Neural cell (in vitro differentiated cells): ENCODE results near the gene MID1. TPM values are rescaled to one million over a fixed set of nuclear protein-coding genes. Genes with fewer than 3 reads are reported as not detected.

Source experiments
- H2AFZ ChIP-seq: fragments of 200-600, 300-800 bp; sonication (generic), shearing (Covaris generic); 2 replicates; pipeline ENCODE4 v1.6.0; 2014; ENCODE audit warnings: low read depth, mild to moderate bottlenecking, antibody characterized with exemption, low read length, moderate library complexity
- H3F3A ChIP-seq: fragments of 200-600 bp; shearing (Covaris generic); 2 replicates; pipeline ENCODE4 v1.6.1; 2016; ENCODE audit warnings: mild to moderate bottlenecking, moderate library complexity, mixed read lengths, antibody characterized with exemption, low read length; ENCODE audit not compliant: insufficient read depth, poor library complexity, severe bottlenecking
- H3K27ac ChIP-seq: fragments of 200-600, 300-800 bp; sonication (generic), shearing (Covaris generic); 2 replicates; pipeline ENCODE4 v1.5.1; 2014; ENCODE audit warnings: mild to moderate bottlenecking, low read length, moderate library complexity
- H3K27me3 ChIP-seq: fragments of 300-800, 200-600 bp; sonication (generic), shearing (Covaris generic); 2 replicates; pipeline ENCODE4 v1.6.0; 2014; ENCODE audit warnings: mild to moderate bottlenecking, low read depth, low read length, moderate library complexity; ENCODE audit not compliant: insufficient read depth
- H3K36me3 ChIP-seq: fragments of 300-800, 200-600 bp; sonication (generic), shearing (Covaris generic); 2 replicates; pipeline ENCODE4 v1.5.1; 2014; ENCODE audit warnings: mild to moderate bottlenecking, antibody characterized with exemption, low read length, moderate library complexity; ENCODE audit not compliant: insufficient read depth
- H3K4me2 ChIP-seq: fragments of 300-800, 200-600 bp; sonication (generic), shearing (Covaris generic); 2 replicates; pipeline ENCODE4 v1.6.0; 2014; ENCODE audit warnings: mild to moderate bottlenecking, low read length
- H3K4me3 ChIP-seq: fragments of 300-800, 200-600 bp; sonication (generic), shearing (Covaris generic); 2 replicates; pipeline ENCODE4 v1.5.1; 2014; ENCODE audit warnings: mild to moderate bottlenecking, low read length, moderate library complexity
- H3K79me2 ChIP-seq: fragments of 200-600 bp; shearing (Covaris generic); replicated peaks from 2 replicates; pipeline ENCODE4 v1.6.0; 2014; ENCODE audit warnings: mild to moderate bottlenecking, low read length, moderate library complexity; ENCODE audit not compliant: insufficient read depth
- H3K9ac ChIP-seq: fragments of 300-800, 200-600 bp; sonication (generic), shearing (Covaris generic); 2 replicates; pipeline ENCODE4 v1.6.1; 2016; ENCODE audit warnings: mild to moderate bottlenecking, low read length, mixed read lengths
- H3K9me2 ChIP-seq: fragments of 200-600 bp; shearing (Covaris generic); 2 replicates; pipeline ENCODE4 v1.6.1; 2016; ENCODE audit warnings: mild to moderate bottlenecking, low read length, mixed read lengths; ENCODE audit not compliant: insufficient read depth
- H3K9me3 ChIP-seq: fragments of 200-600, 300-800 bp; sonication (generic), shearing (Covaris generic); 2 replicates; pipeline ENCODE4 v1.6.1; 2016; ENCODE audit warnings: mild to moderate bottlenecking, mixed run types, low read length, moderate library complexity, mixed read lengths
- H4K20me1 ChIP-seq: fragments of 200-600 bp; shearing (Covaris generic); 2 replicates; pipeline ENCODE4 v1.6.1; 2016; ENCODE audit warnings: mild to moderate bottlenecking, mixed run types; ENCODE audit not compliant: insufficient read depth
- EP300 ChIP-seq: fragments of 450-650 bp; conservative IDR thresholded peaks from 2 replicates; pipeline ENCODE4 v1.6.1; 2014; ENCODE audit warnings: antibody characterized with exemption, mild to moderate bottlenecking, moderate library complexity; ENCODE audit not compliant: poor library complexity, severe bottlenecking
- EZH2 ChIP-seq: fragments of 200-600, 300-800 bp; shearing (Covaris generic), sonication (generic); IDR thresholded peaks from 2 replicates; pipeline ENCODE4 v1.6.1; 2014; ENCODE audit warnings: antibody characterized with exemption, low read length, borderline replicate concordance, mild to moderate bottlenecking; ENCODE audit not compliant: insufficient read depth, poor library complexity, severe bottlenecking
- MXI1 ChIP-seq: fragments of 450-650 bp; conservative IDR thresholded peaks from 2 replicates; pipeline ENCODE4 v1.6.1; 2014; ENCODE audit warnings: antibody characterized with exemption, mild to moderate bottlenecking; ENCODE audit not compliant: poor library complexity, severe bottlenecking
- POLR2AphosphoS5 ChIP-seq: IDR thresholded peaks from 2 replicates; pipeline ENCODE4 v1.6.1; 2012
- RAD21 ChIP-seq: fragments of 450-650 bp; conservative IDR thresholded peaks from 2 replicates; pipeline ENCODE4 v1.6.1; 2014; ENCODE audit warnings: antibody characterized with exemption, mild to moderate bottlenecking, moderate library complexity
- SMC3 ChIP-seq: fragments of 450-650 bp; conservative IDR thresholded peaks from 2 replicates; pipeline ENCODE4 v1.6.1; 2014; ENCODE audit warnings: antibody characterized with exemption, mild to moderate bottlenecking, moderate library complexity; ENCODE audit not compliant: poor library complexity
- TAF1 ChIP-seq: IDR thresholded peaks from 2 replicates; pipeline ENCODE4 v1.6.1; 2012; ENCODE audit warnings: low read depth
- polyA plus RNA-seq: library from polyadenylated mRNA; depleted of rRNA; stranded (reverse); fragments of >200 nt; gene quantifications from 2 replicates; pipeline ENCODE4 v1.2.3, GENCODE V29; 2014
- TF ChIP-seq, protein P1 (sequence below): fragments of 450-650 bp; IDR thresholded peaks from 2 replicates; pipeline ENCODE4 v1.5.1; 2014; ENCODE audit warnings: antibody characterized with exemption, mild to moderate bottlenecking, moderate library complexity; ENCODE audit not compliant: poor library complexity, severe bottlenecking
- TF ChIP-seq, protein P2 (sequence below): IDR thresholded peaks from 2 replicates; pipeline ENCODE4 v1.6.1; 2012; ENCODE audit warnings: borderline replicate concordance

MID1 gene
- polyA plus RNA-seq, 1 donor from 2014 or later: 16.6 TPM

DNA sequence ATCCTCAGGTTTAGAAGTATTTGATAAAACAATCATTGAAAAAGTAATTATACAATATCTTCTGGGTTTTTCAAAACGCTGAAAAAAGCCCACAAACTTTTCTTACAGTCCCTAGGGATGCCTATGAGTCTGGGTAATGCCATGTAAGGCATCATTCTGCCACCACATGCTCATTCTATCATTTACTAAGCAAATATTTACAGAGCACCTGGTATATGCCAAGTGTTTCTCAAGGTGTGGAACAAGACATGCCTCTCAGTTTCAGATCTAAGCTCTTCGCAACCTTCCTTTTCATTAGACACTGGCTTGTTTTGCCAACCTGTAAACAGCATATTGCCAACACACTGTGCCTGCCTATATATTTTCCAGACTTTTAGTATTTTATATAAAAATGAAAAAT, 17.7 kb downstream of the MID1 start:
- H3F3A ChIP-seq: no peaks in the 10 kb centered on the region
- H3K9me3 ChIP-seq: no peaks in the 10 kb centered on the region
- no peaks in the 10 kb centered on the region for H3K27me3 ChIP-seq
- H3K27ac ChIP-seq: no peak overlapping the region
- no peak overlapping the region for H3K4me2 ChIP-seq
- no peaks in the 10 kb centered on the region for H4K20me1 ChIP-seq
- H3K4me3 ChIP-seq: no peak overlapping the region
- peaks cover 18% of the 10 kb centered on the region for H3K79me2 ChIP-seq
- H3K9ac ChIP-seq: no peak overlapping the region
- H3K36me3 ChIP-seq: no peaks in the 10 kb centered on the region
- H3K9me2 ChIP-seq: no peaks in the 10 kb centered on the region
- H2AFZ ChIP-seq: no peak overlapping the region
- TF ChIP-seq EZH2: no peak

DNA sequence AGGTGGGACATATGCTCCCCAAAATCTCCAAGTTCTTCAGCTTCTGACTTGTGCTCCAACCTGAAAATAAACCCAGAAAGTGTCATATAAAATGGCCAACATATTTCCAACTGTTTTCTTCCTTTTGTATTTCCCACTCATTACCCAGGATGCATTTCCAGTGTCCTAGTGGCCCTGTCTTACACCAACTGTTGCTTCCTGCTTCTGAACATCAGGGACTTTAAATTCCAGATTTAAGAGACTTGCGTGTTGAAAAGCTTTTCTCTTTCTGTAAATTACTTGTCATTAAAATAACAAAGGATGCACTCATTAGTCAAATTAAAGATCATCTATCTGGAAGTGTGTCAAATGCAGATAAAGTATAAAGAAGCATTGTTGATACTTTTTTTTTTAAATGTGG, 19.9 kb downstream of the MID1 start:
- peaks cover 9% of the 10 kb centered on the region for H3K79me2 ChIP-seq
- no peak overlapping the region for H3K9ac ChIP-seq
- H2AFZ ChIP-seq: no peak overlapping the region
- no peaks in the 10 kb centered on the region for H3K36me3 ChIP-seq
- H3K9me2 ChIP-seq: no peaks in the 10 kb centered on the region
- H4K20me1 ChIP-seq: no peaks in the 10 kb centered on the region
- H3K4me2 ChIP-seq: no peak overlapping the region
- no peak overlapping the region for H3K4me3 ChIP-seq
- H3K9me3 ChIP-seq: no peaks in the 10 kb centered on the region
- H3K27me3 ChIP-seq: no peaks in the 10 kb centered on the region
- TF ChIP-seq, protein P1, sequence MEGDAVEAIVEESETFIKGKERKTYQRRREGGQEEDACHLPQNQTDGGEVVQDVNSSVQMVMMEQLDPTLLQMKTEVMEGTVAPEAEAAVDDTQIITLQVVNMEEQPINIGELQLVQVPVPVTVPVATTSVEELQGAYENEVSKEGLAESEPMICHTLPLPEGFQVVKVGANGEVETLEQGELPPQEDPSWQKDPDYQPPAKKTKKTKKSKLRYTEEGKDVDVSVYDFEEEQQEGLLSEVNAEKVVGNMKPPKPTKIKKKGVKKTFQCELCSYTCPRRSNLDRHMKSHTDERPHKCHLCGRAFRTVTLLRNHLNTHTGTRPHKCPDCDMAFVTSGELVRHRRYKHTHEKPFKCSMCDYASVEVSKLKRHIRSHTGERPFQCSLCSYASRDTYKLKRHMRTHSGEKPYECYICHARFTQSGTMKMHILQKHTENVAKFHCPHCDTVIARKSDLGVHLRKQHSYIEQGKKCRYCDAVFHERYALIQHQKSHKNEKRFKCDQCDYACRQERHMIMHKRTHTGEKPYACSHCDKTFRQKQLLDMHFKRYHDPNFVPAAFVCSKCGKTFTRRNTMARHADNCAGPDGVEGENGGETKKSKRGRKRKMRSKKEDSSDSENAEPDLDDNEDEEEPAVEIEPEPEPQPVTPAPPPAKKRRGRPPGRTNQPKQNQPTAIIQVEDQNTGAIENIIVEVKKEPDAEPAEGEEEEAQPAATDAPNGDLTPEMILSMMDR: no peak
- TF ChIP-seq, protein P2, sequence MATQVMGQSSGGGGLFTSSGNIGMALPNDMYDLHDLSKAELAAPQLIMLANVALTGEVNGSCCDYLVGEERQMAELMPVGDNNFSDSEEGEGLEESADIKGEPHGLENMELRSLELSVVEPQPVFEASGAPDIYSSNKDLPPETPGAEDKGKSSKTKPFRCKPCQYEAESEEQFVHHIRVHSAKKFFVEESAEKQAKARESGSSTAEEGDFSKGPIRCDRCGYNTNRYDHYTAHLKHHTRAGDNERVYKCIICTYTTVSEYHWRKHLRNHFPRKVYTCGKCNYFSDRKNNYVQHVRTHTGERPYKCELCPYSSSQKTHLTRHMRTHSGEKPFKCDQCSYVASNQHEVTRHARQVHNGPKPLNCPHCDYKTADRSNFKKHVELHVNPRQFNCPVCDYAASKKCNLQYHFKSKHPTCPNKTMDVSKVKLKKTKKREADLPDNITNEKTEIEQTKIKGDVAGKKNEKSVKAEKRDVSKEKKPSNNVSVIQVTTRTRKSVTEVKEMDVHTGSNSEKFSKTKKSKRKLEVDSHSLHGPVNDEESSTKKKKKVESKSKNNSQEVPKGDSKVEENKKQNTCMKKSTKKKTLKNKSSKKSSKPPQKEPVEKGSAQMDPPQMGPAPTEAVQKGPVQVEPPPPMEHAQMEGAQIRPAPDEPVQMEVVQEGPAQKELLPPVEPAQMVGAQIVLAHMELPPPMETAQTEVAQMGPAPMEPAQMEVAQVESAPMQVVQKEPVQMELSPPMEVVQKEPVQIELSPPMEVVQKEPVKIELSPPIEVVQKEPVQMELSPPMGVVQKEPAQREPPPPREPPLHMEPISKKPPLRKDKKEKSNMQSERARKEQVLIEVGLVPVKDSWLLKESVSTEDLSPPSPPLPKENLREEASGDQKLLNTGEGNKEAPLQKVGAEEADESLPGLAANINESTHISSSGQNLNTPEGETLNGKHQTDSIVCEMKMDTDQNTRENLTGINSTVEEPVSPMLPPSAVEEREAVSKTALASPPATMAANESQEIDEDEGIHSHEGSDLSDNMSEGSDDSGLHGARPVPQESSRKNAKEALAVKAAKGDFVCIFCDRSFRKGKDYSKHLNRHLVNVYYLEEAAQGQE: no peak
- no peak for TF ChIP-seq TAF1
- no peak for TF ChIP-seq MXI1
- TF ChIP-seq SMC3: no peak
- no peak for TF ChIP-seq POLR2AphosphoS5
- no peak for TF ChIP-seq RAD21
- TF ChIP-seq EZH2: no peak
- no peak for TF ChIP-seq EP300
- H3K27ac ChIP-seq: no peak overlapping the region
- no peaks in the 10 kb centered on the region for H3F3A ChIP-seq

DNA sequence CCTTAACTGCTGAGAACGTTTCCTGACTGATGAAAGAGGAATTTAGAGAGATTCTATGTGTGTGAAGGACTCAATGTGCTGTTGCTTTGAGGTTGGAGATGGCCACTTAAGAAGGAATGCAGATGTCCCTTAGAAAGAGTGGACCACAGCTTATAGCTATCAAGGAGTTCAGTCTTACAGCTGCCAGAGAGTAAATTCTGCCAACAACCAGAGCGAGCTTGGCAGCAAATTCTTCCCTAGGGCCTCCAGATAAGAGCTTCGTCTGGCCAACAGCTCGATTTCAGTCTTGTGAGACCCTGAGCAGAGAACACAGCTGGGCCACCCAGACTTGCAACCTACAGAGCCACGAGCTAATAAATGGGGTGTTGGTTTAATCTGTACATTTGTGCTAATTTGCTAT, 21.8 kb downstream of the MID1 start:
- H3K4me3 ChIP-seq: no peak overlapping the region
- no peaks in the 10 kb centered on the region for H3K9me3 ChIP-seq
- H3F3A ChIP-seq: no peaks in the 10 kb centered on the region
- no peak overlapping the region for H2AFZ ChIP-seq
- H3K4me2 ChIP-seq: no peak overlapping the region
- H4K20me1 ChIP-seq: no peaks in the 10 kb centered on the region
- TF ChIP-seq EZH2 (no peak), MXI1 (no peak), RAD21 (no peak), EP300 (no peak), SMC3 (no peak), POLR2AphosphoS5 (no peak), TAF1 (no peak)
- TF ChIP-seq, protein P2: no peak
- H3K36me3 ChIP-seq: no peaks in the 10 kb centered on the region
- H3K27me3 ChIP-seq: no peaks in the 10 kb centered on the region
- no peaks in the 10 kb centered on the region for H3K9me2 ChIP-seq
- no peak overlapping the region for H3K27ac ChIP-seq
- H3K9ac ChIP-seq: no peak overlapping the region
- peaks cover 4% of the 10 kb centered on the region for H3K79me2 ChIP-seq
